ENCODE data around the gene PSMC6. TPM values are rescaled to one million over a fixed set of nuclear protein-coding genes. Genes with fewer than 3 reads are reported as not detected.
"Not testable (repeated sequence)": the region's sequence is repeated elsewhere in the genome, so short reads cannot be mapped to it uniquely, and the experiment has no call there.

Gene PSMC6
- polyA plus RNA-seq, 1 of the 3 experiments (the other 2 are of a cell fraction) = 37.9 TPM

- no peaks in the 10 kb centered on the region for H4K20me1 ChIP-seq (ENCODE audit: insufficient read depth)
- H3K9me2 ChIP-seq = no peaks in the 10 kb centered on the region
- H3K4me2 ChIP-seq = no peak overlapping the region
- H3K36me3 ChIP-seq (replicated peaks in 1 of 2; ENCODE audit: control insufficient read depth in 1 of 2, insufficient read depth in 2 of 2, low read length in 1 of 2) = peaks cover 84 to 89% of the 10 kb centered on the region in 2 experiments
- ChIA-PET POLR2A (no interaction called here), CTCF (interaction anchor here (0.7 kb wide), 1 partner anchor 581 kb away, joined by 3 read pairs; no protein-coding TSS in a partner anchor)
- no peak overlapping the region for H3K9ac ChIP-seq
- H3K79me2 ChIP-seq (ENCODE audit: insufficient read depth) = peaks cover 11% of the 10 kb centered on the region
- no peak overlapping the region for H2AFZ ChIP-seq (ENCODE audit: low read depth)
- H3K9me3 ChIP-seq = no peaks in the 10 kb centered on the region
- peaks cover 58% of the 10 kb centered on the region for H3F3A ChIP-seq (replicated peaks; ENCODE audit: insufficient read depth)
- DNase-seq = no peak
- no peak overlapping the region for H3K4me3 ChIP-seq (ENCODE audit: low read depth in 2 of 2, low read length in 1 of 2)
- no peaks in the 10 kb centered on the region for H3K4me1 ChIP-seq (ENCODE audit: control insufficient read depth in 1 of 2, insufficient read depth in 2 of 2, low read depth in 1 of 2, low read length in 1 of 2)
- H3K27me3 ChIP-seq (ENCODE audit: insufficient read depth) = no peaks in the 10 kb centered on the region
- H3K27ac ChIP-seq (ENCODE audit: low read depth in 2 of 2, low read length in 1 of 2) = no peak overlapping the region
- TF ChIP-seq, protein P1, sequence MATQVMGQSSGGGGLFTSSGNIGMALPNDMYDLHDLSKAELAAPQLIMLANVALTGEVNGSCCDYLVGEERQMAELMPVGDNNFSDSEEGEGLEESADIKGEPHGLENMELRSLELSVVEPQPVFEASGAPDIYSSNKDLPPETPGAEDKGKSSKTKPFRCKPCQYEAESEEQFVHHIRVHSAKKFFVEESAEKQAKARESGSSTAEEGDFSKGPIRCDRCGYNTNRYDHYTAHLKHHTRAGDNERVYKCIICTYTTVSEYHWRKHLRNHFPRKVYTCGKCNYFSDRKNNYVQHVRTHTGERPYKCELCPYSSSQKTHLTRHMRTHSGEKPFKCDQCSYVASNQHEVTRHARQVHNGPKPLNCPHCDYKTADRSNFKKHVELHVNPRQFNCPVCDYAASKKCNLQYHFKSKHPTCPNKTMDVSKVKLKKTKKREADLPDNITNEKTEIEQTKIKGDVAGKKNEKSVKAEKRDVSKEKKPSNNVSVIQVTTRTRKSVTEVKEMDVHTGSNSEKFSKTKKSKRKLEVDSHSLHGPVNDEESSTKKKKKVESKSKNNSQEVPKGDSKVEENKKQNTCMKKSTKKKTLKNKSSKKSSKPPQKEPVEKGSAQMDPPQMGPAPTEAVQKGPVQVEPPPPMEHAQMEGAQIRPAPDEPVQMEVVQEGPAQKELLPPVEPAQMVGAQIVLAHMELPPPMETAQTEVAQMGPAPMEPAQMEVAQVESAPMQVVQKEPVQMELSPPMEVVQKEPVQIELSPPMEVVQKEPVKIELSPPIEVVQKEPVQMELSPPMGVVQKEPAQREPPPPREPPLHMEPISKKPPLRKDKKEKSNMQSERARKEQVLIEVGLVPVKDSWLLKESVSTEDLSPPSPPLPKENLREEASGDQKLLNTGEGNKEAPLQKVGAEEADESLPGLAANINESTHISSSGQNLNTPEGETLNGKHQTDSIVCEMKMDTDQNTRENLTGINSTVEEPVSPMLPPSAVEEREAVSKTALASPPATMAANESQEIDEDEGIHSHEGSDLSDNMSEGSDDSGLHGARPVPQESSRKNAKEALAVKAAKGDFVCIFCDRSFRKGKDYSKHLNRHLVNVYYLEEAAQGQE (IDR thresholded peaks at IDR 0.05; ENCODE audit: low read depth, low read length) = no peak
- TF ChIP-seq RXRA (IDR thresholded peaks at IDR 0.05; ENCODE audit: borderline replicate concordance, low read depth) (no peak), POLR2AphosphoS5 (IDR thresholded peaks at IDR 0.05; ENCODE audit: low read depth, low read length) (no peak), FOSL2 (IDR thresholded peaks at IDR 0.05; ENCODE audit: borderline replicate concordance, low read depth) (no peak), MEF2A (IDR thresholded peaks at IDR 0.05; ENCODE audit: borderline replicate concordance, low read depth) (no peak), CTCF (IDR thresholded peaks at IDR 0.05) (no peak), GABPA (IDR thresholded peaks at IDR 0.05; ENCODE audit: low read depth) (no peak), SIN3A (IDR thresholded peaks at IDR 0.05; ENCODE audit: borderline replicate concordance, low read depth, low read length) (no peak), YY1 (IDR thresholded peaks at IDR 0.05; ENCODE audit: low read depth) (no peak), TAF1 (IDR thresholded peaks at IDR 0.05; ENCODE audit: borderline replicate concordance, low read depth, low read length) (no peak), GATA2 (CRISPR knock-in tag; IDR thresholded peaks at IDR 0.05) (no peak), RCOR1 (IDR thresholded peaks at IDR 0.05; ENCODE audit: low read length) (no peak), EZH2phosphoT487 (IDR thresholded peaks at IDR 0.05; ENCODE audit: borderline replicate concordance, low read depth) (no peak), NRF1 (IDR thresholded peaks at IDR 0.05; ENCODE audit: low read depth, low read length) (no peak), IRF3 (IDR thresholded peaks at IDR 0.05; ENCODE audit: low read depth, low read length) (no peak), USF1 (IDR thresholded peaks at IDR 0.05; ENCODE audit: borderline replicate concordance, low read depth) (no peak), TCF12 (IDR thresholded peaks at IDR 0.05) (no peak)
- TF ChIP-seq, protein P2, sequence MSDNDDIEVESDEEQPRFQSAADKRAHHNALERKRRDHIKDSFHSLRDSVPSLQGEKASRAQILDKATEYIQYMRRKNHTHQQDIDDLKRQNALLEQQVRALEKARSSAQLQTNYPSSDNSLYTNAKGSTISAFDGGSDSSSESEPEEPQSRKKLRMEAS (IDR thresholded peaks at IDR 0.05; ENCODE audit: low read depth) = no peak
These were observed 17.3 kb downstream of the PSMC6 start for GRCh38 chr14:52724360-52724644.

- H3K27me3 ChIP-seq (ENCODE audit: insufficient read depth); H3K4me2 ChIP-seq; DNase-seq; H3K4me3 ChIP-seq (ENCODE audit: low read depth in 2 of 2, low read length in 1 of 2); POLR2A ChIA-PET; H3K9me2 ChIP-seq; H3K27ac ChIP-seq (ENCODE audit: low read depth in 2 of 2, low read length in 1 of 2); H3K9me3 ChIP-seq; H2AFZ ChIP-seq (ENCODE audit: low read depth); H3K9ac ChIP-seq; H3K4me1 ChIP-seq (ENCODE audit: control insufficient read depth in 1 of 2, insufficient read depth in 2 of 2, low read depth in 1 of 2, low read length in 1 of 2); H4K20me1 ChIP-seq (ENCODE audit: insufficient read depth): not testable (repeated sequence)
- CTCF ChIA-PET = interaction anchor here (1.5 kb wide), 1 partner anchor 16 kb away, joined by 3 read pairs; no protein-coding TSS in a partner anchor
- peaks cover 53% of the 10 kb centered on the region for H3F3A ChIP-seq (replicated peaks; ENCODE audit: insufficient read depth)
- peaks cover 54 to 62% of the 10 kb centered on the region in 2 experiments for H3K36me3 ChIP-seq (replicated peaks in 1 of 2; ENCODE audit: control insufficient read depth in 1 of 2, insufficient read depth in 2 of 2, low read length in 1 of 2)
- 92% methylated on average over 2 of the region's 2 CpGs for WGBS (ENCODE audit: low lambda C conversion rate)
- peaks cover 28% of the 10 kb centered on the region for H3K79me2 ChIP-seq (ENCODE audit: insufficient read depth)
These were observed 20.5 kb downstream of the PSMC6 start for GRCh38 chr14:52727509-52727908.
